GM19239 (cell line): ENCODE results near the gene GPRC5D.

Source experiments
- DNase-seq: peaks from one replicate; pipeline ENCODE4 v3.0.0; 2011; ENCODE audit warnings: low spot score; ENCODE audit not compliant: insufficient read length
- FAIRE-seq: peaks from 2 replicates; lab custom pipeline; 2011; peaks lifted over from hg19 to GRCh38; lab: Jason Lieb, UNC

Gene GPRC5D

GRCh38 chr12:12952036-12952435, at the start of gene GPRC5D:
GPRC5D (minus strand) TSS chr12:12952170; CDS start chr12:12950384, 1,786 bp downstream.
- FAIRE-seq: no peak
- DNase-seq: no peak

GRCh38 chr12:13001775-13002040, 49.7 kb upstream of the GPRC5D start:
- no peak for FAIRE-seq
- DNase-seq: no peak

GRCh38 chr12:13000925-13001774, 49.2 kb upstream of the GPRC5D start:
- DNase-seq (peak; percentile 28), FAIRE-seq (no peak)

DNA sequence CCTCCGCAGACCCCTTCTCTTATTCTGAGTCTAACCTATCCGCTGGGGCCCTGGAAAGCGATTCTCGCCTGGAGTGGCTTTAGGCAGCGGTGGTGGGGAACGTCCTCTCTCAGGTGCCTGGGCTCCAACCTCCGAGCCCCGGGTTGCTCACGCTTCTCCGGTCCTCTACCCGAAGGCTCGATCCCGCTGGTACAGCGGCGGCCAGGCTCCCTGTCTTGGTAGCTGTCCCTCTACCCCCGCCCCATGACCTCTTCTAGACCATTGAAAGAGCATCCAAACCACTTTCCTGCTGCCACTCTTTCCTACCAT, 48.6 kb upstream of the GPRC5D start:
- FAIRE-seq: no peak

GRCh38 chr12:12999959-13000615, 48.1 kb upstream of the GPRC5D start, which contains the start of gene HEBP1:
HEBP1 (minus strand) TSS chr12:13000265; CDS start chr12:13000114, 151 bp downstream.
- peak; percentile 93 for DNase-seq
- peak; percentile 83 for FAIRE-seq

More for the DNA sequence above, 48.6 kb upstream of the GPRC5D start:
- DNase-seq: no peak

- FAIRE-seq: no peak
These were observed 47.4 kb upstream of the GPRC5D start for GRCh38 chr12:12999271-12999958.

GRCh38 chr12:12998248-12998647, 46.3 kb upstream of the GPRC5D start:
- FAIRE-seq: no peak
- DNase-seq: no peak

More at GRCh38 chr12:12999271-12999958, 47.4 kb upstream of the GPRC5D start:
- no peak for DNase-seq

DNA sequence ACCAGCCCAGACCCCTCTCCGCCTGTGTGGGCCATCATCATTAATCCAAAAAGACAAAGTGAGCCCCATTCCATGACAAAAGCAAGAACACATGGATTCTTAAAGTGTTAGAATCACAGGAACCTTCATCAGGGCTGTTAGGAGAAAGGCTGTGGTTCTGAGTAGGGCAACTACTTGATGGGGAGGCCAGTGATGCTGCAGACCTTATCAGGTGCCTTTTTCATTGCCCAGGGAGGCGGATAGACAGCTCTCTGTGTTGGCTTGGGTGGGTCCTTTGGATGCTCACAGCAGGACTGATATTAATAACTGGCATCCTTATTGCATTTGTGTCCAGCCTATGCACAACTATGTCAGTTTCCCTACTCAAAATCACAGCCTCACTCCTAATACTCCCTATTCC, 45.8 kb upstream of the GPRC5D start:
- FAIRE-seq (no peak), DNase-seq (no peak)

GRCh38 chr12:12997156-12997555, 45.2 kb upstream of the GPRC5D start:
- DNase-seq: no peak
- FAIRE-seq: no peak

DNA sequence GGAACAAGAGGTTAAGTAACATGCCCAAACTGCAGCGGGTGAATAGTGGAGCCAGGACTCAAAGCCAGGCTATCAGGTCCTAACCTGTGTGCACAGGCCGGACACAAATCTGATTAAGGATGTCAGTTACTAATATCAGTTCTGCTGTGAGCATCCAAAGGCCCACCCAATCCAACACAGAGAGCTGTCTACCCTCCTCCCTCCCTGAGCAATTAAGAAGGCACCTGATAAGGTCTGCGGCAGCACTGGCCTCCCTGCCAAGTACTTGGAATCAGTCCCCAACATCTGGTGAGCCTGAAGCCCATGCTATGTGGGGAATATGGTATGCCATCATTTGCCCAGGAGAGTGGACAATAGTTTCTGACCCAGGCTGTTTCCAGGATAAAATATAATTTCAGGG, 44.2 kb upstream of the GPRC5D start:
- DNase-seq (no peak), FAIRE-seq (no peak)

DNA sequence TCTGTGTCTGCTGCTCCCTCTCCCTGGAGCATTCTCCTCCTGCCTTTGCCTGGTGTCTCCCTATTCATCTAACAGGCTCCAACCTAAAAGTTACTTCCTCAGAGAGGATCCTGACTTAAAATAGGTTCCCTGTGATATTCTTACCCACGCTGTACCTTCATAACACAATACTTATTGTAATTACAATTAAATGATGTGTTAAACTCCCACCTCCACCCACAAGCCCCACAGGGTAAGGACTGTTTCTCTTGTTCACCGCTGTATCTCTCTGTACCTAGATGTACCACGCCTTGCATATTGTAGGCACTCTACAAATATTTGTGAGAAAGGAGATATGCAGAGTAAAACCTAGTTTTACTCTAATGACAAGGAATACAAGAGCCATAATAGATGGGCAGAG, 43.1 kb upstream of the GPRC5D start:
- no peak for FAIRE-seq
- no peak for DNase-seq

DNA sequence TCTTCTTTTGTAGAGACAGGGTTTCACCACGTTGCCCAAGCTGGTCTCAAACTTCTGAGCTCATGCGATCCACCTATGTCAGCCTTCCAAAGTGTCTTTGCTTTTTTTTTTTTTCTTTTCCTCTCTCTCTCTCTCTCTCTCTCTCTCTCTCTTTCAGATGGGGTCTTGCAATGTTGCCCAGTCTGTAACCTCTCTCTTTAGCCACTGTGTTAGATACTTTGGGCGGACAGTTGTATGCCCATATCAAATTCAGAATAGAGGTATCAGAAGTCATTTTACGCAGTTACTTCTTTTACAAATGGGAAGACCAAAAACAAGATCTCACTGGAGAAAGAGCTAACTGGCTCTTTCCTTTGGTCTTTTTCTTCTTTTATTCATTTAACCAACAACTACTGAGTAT, 41.4 kb upstream of the GPRC5D start:
- FAIRE-seq: no peak
- no peak for DNase-seq

DNA sequence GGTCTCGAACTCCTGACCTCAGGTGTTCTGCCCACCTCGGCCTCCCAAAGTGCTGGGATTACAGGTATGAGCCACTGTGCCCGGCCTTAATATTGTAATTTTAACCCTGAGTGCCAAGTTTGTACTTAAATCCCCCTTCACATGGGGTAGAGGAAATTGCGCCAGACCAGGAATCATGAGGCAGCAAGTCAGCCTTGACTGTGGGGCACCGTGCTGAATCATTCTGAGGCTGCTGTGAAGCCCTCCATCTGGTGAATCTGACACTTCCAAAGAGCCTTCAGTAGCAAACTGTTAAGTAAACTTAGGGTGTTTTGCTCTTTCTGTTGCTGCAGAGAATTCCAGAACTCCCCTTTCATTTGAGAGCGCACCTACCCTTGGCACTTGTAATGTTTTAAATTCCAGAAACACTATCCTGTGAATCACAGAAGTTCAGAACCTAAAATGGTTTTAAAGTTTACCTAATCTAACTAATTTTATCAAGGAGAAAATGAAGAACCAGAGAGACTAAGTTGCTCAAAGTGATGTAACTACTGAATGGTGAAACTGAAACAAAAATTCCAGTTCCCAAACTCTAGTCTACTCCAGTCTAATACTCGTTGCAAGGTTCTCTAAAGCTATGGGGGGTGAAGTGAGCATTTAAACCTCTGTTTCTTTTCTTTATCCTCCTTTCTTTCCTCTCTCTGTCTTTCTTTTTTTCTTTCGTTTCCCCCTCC, 40.6 kb upstream of the GPRC5D start:
- no peak for DNase-seq
- FAIRE-seq: no peak

DNA sequence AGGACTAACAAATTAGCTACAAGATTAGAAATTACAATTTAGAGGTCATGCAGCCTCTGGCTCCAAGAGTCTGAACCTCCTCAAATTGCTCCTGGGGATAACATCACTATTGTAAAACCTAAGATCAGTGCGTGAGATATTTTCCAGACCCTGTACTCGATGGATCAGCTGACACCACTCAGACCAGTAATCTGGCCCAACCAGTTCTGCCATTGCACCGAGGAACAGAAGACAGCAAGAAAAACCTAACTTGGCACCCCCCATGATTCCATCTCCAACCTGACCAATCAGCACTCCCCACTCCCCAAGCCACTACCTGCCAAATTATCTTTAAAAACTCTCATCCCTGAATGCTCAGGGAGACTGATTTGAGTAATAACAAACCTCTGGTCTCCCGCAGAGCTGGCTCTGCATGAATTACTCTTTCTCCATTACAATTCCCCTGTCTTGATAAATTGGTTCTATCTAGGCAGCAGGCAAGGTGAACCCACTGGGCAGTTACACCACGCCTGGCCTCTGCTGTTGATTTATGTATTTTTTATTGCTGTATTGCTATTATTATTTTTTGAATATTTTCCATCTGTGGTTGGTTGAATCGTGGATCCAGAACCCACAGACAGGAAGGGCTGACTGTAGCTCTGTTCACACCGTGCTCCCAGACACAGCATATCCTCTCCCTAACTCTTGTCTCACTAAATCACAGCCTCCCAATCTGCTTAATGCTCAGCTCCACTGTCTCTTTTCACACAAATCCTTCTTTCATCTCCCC, 38.9 kb upstream of the GPRC5D start:
- no peak for DNase-seq
- FAIRE-seq: no peak

DNA sequence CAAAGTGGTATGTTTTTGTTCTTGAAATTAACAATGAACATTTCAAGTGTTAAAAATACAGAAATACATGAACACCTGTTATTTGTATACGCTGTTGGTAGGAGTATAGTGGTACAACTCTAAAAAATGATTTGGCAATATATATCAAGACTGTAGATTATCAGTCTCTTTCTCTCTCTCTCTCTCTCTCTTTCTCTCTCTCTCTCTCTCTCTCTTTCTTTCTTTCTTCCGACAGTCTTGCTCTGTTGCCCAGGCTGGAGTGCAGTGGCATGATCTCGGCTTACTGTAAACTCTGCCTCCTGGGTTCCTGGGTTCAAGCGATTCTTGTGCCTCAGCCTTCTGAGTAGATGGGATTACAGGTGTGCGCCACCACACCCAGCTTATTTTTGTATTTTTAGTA, 35.5 kb upstream of the GPRC5D start:
- FAIRE-seq: no peak
- no peak for DNase-seq

- no peak for FAIRE-seq
These were observed 34.9 kb upstream of the GPRC5D start for GRCh38 chr12:12986775-12987331.

DNA sequence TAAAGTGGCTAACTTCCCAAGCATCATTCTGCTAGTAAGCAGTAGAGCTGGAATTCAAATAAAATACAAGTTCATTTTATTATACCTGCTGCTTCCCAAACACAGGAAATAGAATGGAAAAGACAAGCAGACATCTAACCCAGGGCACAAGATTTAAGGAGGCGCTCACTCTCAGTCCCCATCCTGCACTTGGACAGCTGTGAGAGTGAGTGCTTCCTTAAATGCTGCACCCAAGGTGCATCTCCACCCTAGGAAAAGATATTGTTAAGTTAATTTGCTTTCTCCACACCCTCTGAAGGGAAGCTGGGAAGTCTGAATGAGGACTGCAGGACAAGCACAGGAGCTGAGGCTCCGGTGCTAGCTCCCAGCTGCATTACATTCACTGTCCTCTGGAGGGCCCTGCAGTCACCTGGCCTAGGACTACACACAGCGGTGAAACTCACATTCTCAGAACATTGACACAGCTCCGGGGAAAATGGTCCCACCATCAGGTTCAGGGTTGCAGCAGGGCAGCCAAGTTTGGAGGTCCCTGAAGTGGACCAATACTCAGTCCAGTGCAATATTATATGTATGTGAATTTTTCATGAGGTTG, 33.9 kb upstream of the GPRC5D start:
- DNase-seq: no peak
- no peak for FAIRE-seq

More at GRCh38 chr12:12986775-12987331, 34.9 kb upstream of the GPRC5D start:
- DNase-seq: no peak

GRCh38 chr12:12984149-12984548, 32.2 kb upstream of the GPRC5D start:
- no peak for FAIRE-seq
- no peak for DNase-seq

GRCh38 chr12:12983420-12984035, 31.6 kb upstream of the GPRC5D start:
- FAIRE-seq (no peak), DNase-seq (no peak)
